ENCODE measurements around the gene MYLK.
"Not testable (repeated sequence)": the region's sequence is repeated elsewhere in the genome, so short reads cannot be mapped to it uniquely, and the experiment has no call there.

The MYLK gene, protein sequence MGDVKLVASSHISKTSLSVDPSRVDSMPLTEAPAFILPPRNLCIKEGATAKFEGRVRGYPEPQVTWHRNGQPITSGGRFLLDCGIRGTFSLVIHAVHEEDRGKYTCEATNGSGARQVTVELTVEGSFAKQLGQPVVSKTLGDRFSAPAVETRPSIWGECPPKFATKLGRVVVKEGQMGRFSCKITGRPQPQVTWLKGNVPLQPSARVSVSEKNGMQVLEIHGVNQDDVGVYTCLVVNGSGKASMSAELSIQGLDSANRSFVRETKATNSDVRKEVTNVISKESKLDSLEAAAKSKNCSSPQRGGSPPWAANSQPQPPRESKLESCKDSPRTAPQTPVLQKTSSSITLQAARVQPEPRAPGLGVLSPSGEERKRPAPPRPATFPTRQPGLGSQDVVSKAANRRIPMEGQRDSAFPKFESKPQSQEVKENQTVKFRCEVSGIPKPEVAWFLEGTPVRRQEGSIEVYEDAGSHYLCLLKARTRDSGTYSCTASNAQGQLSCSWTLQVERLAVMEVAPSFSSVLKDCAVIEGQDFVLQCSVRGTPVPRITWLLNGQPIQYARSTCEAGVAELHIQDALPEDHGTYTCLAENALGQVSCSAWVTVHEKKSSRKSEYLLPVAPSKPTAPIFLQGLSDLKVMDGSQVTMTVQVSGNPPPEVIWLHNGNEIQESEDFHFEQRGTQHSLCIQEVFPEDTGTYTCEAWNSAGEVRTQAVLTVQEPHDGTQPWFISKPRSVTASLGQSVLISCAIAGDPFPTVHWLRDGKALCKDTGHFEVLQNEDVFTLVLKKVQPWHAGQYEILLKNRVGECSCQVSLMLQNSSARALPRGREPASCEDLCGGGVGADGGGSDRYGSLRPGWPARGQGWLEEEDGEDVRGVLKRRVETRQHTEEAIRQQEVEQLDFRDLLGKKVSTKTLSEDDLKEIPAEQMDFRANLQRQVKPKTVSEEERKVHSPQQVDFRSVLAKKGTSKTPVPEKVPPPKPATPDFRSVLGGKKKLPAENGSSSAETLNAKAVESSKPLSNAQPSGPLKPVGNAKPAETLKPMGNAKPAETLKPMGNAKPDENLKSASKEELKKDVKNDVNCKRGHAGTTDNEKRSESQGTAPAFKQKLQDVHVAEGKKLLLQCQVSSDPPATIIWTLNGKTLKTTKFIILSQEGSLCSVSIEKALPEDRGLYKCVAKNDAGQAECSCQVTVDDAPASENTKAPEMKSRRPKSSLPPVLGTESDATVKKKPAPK (N-terminal part only)

DNA sequence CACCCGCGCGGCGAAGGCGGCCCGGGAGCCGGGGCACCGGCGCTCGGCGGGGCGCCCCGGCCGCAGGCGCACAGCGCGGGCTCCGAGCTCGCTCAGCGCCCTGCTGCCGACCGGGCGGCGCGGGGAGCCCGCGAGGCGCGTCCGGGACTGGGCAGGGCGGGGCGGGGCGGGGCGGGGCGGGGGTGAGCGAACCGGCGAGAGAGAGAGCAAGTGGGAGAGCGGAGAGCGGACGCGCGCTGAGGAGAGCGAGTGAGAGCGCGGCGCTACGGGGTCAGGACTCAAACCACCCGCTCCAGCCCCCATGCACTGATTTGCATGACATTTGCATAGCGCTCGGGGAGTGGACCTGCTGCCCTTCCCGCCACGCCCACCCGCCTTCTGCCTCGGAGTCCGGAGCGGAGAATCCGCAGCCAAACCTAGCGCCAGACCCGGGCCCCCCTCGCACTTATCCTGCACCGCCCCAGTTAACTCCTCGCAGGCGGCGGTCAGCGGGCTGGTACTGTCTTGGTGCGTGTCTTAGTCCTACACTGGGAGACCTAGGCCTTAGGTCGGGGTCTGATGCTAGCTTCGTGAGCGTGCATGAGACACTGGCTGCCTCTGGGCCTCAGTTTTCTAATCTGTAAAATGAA lies at the start of gene MYLK:
TSS of gene MYLK (minus strand) at position 130 of the 629 bp plus-strand sequence. CDS start 90,491 bp downstream, outside the sequence.
- DNase-seq (ENCODE audit: low spot score), result peak; percentile 66

- no peak for DNase-seq (ENCODE audit: low spot score)
These were observed 46.3 kb upstream of the MYLK start for GRCh38 chr3:123930445-123930844.

DNA sequence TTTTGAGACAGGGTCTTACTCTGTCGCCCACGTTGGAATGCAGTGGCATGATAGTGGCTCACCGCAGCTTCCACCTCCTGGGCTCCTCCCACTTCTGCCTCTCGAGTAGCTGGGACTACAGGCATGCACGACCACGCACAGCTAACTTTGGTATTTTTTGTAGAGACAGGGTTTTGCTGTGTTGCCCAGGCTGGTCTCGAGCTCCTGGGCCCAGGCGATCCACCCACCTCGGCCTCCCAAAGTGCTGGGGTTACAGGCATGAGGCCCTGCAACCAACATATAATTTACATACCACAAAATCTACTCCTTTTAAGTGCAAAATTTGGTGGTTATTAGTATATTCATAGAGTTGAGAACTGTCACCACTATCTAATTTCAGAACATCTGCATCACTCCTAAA lies 45.2 kb upstream of the MYLK start:
- DNase-seq (ENCODE audit: low spot score), result no peak

DNA sequence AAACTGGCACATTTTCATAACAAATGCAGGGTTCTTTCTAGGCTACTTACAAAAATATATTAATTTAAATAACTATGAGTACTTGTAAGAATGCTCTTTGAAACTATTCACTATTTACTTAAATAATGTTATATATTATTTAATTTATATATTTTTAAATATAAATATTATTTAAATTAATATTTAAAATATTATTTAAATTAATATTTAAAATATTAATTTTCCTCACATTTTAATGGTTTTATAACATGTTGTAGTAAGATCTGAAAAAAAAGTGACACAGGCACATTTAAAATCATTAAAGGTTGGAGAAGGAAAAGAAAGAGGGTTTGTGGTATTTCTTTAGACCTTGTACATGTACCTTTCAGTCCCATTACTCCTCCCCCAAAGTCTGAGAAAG lies 42.3 kb upstream of the MYLK start:
- no peak for DNase-seq (ENCODE audit: low spot score)

- DNase-seq (ENCODE audit: low spot score), result no peak
These were observed 36.7 kb upstream of the MYLK start for GRCh38 chr3:123920868-123921267.

DNA sequence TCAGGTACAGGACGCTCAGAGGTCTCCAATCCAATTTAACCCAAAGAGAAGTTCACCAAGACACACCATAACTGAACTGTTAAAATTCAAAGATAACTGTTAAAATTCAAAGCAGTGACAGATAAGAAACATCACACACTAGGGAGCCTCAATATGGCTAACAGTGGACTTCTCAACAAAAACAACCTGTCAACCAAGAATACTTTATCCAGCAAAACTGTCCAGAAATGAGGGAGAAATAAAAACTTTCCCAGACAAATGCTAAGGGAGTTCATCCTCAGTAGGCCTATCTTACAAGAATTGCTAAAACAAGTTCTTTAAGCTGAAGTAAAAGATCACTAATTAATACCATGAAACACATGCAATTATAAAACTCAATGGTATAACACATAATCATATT lies 36.3 kb upstream of the MYLK start:
- DNase-seq (ENCODE audit: low spot score), result no peak

DNA sequence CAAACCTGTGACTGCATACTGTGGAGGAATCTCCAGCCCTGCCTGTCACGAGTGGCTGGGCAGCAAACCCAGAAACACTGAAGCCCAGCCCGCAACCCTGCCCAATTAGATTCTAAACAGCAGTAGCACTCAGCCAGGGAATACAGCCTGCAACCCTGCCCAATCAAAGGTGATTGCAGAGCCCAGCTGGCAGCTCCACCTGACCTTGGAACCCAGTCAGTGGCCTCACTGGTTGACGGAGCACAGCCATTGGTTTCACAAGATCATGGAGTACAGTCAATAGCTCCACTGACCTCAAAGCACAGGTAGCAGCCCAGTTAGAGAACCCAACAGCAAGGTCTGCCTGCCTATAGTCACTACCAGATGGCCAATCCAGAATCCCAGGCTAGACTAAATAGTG lies 35.2 kb upstream of the MYLK start:
- no peak for DNase-seq (ENCODE audit: low spot score)

GRCh38 chr3:123914829-123915228 lies 30.7 kb upstream of the MYLK start:
- no peak for DNase-seq (ENCODE audit: low spot score)

DNA sequence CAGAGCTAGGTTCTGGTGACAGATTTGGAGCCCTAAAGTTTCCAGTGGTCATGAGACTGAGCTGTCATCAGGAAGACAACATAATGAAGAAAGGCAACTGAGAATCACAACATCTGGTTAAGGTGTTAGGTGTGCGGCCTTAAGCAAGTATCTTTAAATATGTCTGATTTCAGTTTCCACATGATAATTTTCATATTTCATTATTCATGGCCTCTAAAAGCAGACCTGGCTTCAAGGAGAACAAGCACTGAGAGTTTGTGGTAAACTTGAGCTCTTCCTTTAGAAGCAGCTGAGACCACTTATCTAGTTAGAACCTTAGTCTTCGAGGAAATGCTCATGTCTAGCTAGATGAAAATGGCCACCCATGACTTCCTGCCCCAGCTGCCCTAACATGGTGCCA lies 25.7 kb upstream of the MYLK start:
- DNase-seq (ENCODE audit: low spot score), result no peak

GRCh38 chr3:123907720-123908119 lies 23.6 kb upstream of the MYLK start:
- no peak for DNase-seq (ENCODE audit: low spot score)

GRCh38 chr3:123899300-123899865 lies 15.3 kb upstream of the MYLK start:
- no peak for DNase-seq (ENCODE audit: low spot score)

DNA sequence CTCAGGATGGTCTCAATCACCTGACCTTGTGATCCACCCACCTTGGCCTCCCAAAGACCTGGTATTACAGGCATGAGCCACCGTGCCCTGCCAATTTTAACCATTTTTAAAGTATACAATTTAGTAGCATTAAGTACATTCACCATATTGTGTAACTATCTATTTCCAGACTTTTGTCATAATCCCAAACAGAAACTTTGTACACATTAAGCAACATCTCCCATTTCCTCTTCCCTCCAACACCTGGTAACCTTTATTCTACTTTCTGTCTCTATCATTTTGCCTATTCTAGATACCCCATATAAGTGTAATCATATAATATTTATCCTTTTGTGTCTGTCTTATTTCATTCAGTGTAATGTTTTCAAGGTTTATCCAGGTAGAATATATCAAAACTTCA lies 8.9 kb upstream of the MYLK start:
- no peak for DNase-seq (ENCODE audit: low spot score)

DNA sequence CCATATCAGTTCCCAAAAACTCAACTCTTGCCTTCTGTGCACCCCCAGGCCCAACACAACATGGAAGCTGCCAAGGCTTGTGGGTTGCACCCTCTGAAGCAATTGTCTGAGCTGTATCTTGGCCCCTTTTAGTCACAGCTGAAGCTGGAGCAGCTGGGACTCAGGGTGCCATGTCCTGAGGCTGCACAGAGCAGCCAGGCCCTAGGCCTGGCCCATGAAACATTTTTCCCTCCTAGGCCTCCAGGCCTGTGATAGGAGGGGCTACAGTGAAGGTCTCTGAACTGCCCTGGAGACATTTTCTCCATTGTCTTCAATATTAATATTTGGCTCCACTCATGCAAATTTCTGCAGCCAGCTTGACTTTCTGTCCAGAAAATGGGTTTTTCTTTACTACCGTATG lies 8.1 kb upstream of the MYLK start:
- DNase-seq (ENCODE audit: low spot score), result no peak

DNA sequence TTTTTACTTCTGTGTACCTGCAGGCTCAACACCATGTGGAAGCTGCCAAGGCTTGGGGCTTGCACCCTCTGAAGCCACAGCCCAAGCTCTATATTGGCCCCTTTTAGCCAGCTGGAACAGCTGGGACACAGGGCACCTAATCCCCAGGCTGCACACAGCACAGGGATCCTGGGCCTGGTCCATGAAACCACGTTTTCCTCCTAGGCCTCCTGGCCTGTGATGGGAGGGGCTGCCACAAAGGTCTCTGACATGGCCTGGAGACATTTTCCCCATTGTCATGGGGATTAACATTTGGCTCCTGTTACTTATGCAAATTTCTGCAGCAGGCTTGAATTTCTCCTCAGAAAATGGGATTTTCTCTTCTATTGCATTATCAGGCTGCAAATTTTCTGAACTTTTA lies 6.9 kb upstream of the MYLK start:
- DNase-seq (ENCODE audit: low spot score), result not testable (repeated sequence)

GRCh38 chr3:123890162-123890561 lies 6.0 kb upstream of the MYLK start:
- not testable (repeated sequence) for DNase-seq (ENCODE audit: low spot score)

GRCh38 chr3:123884993-123885392 lies 861 bp upstream of the MYLK start:
- no peak for DNase-seq (ENCODE audit: low spot score)

DNA sequence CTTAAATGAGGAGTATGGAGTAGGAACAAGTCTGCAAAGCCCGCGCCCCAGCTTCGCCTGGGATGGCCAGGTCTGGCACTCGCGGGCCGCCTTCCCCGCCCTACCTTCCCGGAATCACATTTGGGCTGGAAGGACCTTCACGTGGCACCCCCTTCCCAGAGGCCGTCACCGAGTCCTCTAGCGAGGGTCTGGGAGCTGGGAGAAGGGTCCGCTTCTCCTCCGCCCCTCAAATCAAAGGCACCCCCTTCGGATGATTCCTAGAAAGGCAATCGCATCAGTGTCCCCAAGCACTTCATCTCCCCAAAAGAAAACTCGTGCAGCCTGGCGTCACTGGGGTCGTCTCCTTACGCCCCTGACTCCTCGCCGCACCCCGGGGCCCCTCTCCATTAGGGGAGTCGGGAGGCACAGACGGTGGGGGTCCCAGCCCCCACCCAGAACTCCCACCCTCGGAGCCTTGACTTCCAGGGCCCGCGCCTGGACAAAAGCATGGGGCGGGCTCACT lies 380 bp downstream of the MYLK start:
- DNase-seq (ENCODE audit: low spot score), result no peak

GRCh38 chr3:123883111-123883510 lies 1.0 kb downstream of the MYLK start:
- DNase-seq (ENCODE audit: low spot score), result no peak

DNA sequence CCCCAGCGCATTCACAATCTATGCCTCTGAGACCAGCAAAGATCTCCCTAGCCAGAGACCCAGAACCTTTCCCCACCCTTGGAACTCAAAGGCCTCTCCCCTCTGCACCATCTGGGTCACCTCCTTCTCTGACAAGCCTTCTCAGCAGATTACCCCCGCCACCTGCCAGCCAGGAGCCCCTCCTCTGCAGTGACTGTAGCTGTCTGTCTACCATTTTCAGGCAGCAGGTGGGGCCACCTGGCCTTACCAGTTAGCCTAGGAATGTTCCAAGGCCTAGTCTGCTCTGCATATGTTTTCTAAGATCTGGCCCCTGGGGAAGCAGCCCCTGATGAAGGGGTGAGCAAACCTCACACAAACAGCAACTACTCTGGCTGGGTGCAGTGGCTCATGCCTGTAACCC lies 2.4 kb downstream of the MYLK start:
- no peak for DNase-seq (ENCODE audit: low spot score)

DNA sequence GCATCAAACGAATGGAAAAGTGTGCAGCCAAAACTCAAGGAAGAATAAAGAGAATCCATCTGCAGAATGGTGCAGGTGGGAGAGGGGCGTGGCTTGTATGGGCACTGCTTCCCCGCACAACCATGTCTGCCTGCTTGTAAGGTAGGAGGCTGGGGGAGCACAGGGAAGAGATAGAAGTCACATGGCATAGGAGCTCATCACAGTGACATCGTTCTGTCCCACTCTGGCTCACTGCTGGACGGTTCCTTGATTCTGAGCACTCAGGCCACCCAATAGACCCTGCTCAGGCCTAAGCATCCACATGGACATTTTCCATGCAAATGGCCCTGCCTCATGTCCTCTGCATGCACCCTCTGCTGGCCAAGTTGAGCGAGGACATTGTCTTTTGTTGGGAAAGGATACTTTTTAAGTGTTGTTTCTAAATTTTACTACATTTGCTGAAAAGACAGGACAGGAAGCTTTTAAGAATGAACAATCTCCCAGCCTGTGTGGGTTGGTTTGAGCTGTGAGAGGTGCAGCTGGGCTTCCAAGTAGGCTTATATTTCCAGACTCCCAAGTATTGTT lies 3.1 kb downstream of the MYLK start:
- no peak for DNase-seq (ENCODE audit: low spot score)

GRCh38 chr3:123878807-123879206 lies 5.3 kb downstream of the MYLK start:
- no peak for DNase-seq (ENCODE audit: low spot score)
